Neural crest cell (in vitro differentiated cells): Measurements from ENCODE around the gene WWOX. TPM values are rescaled to one million over a fixed set of nuclear protein-coding genes. Genes with fewer than 3 reads are reported as not detected.

ENCODE experiments used
- DNase-seq: peaks from one replicate; pipeline ENCODE4 v3.0.0; 2021; ENCODE audit warnings: low read depth, mixed read lengths, low spot score
- H3K27ac Mint-ChIP-seq: one replicate; pipeline ENCODE4 v1.8.0; 2021; ENCODE audit warnings: mild to moderate bottlenecking, mixed read lengths; ENCODE audit not compliant: unreplicated experiment
- H3K27me3 Mint-ChIP-seq: 2 replicates; pipeline ENCODE4 v1.8.0; 2021; ENCODE audit warnings: low read depth, mild to moderate bottlenecking, mixed read lengths
- H3K36me3 Mint-ChIP-seq: 2 replicates; pipeline ENCODE4 v1.8.0; 2021; ENCODE audit warnings: low read depth, mild to moderate bottlenecking, mixed read lengths
- H3K4me1 Mint-ChIP-seq: 2 replicates; pipeline ENCODE4 v1.8.0; 2021; ENCODE audit warnings: mixed read lengths
- H3K4me3 Mint-ChIP-seq: one replicate; pipeline ENCODE4 v1.8.0; 2021; ENCODE audit warnings: mild to moderate bottlenecking, mixed read lengths
- H3K9me3 Mint-ChIP-seq: 2 replicates; pipeline ENCODE4 v1.8.0; 2021; ENCODE audit warnings: mixed read lengths
- CTCF ChIP-seq: fragments of 200-600 bp; sonication (generic); conservative IDR thresholded peaks from 2 replicates; pipeline ENCODE4 v1.5.0; 2021; ENCODE audit warnings: antibody characterized with exemption, mild to moderate bottlenecking
- total RNA-seq: library from RNA; stranded (reverse); gene quantifications from 2 replicates; pipeline ENCODE4 v1.2.1, GENCODE V29; 2021

The WWOX gene
- total RNA-seq, 1 donor from 2014 or later: 30.5 TPM

- Mint-ChIP-seq H3K4me1 (peaks cover 9% of the 10 kb centered on the region), H3K36me3 (peaks cover 2% of the 10 kb centered on the region), H3K27me3 (no peaks in the 10 kb centered on the region), H3K9me3 (no peaks in the 10 kb centered on the region), H3K27ac (peak overlapping the region; percentile 53), H3K4me3 (no peak overlapping the region)
- DNase-seq: no peak
- no peak for TF ChIP-seq CTCF
Measured at GRCh38 chr16:78217276-78217675, 117.8 kb downstream of the WWOX start.

GRCh38 chr16:78218279-78218678, 118.8 kb downstream of the WWOX start:
- H3K27ac Mint-ChIP-seq: no peak overlapping the region
- H3K9me3 Mint-ChIP-seq: peaks cover 1% of the 10 kb centered on the region
- H3K27me3 Mint-ChIP-seq: no peaks in the 10 kb centered on the region
- peaks cover 2% of the 10 kb centered on the region for H3K36me3 Mint-ChIP-seq
- peaks cover 14% of the 10 kb centered on the region for H3K4me1 Mint-ChIP-seq
- TF ChIP-seq CTCF: no peak
- DNase-seq: no peak
- no peak overlapping the region for H3K4me3 Mint-ChIP-seq

GRCh38 chr16:78218856-78219651, 119.6 kb downstream of the WWOX start:
- Mint-ChIP-seq H3K27me3 (no peaks in the 10 kb centered on the region), H3K4me3 (no peak overlapping the region), H3K9me3 (peaks cover 4% of the 10 kb centered on the region), H3K4me1 (peaks cover 14% of the 10 kb centered on the region), H3K27ac (no peak overlapping the region), H3K36me3 (peaks cover 2% of the 10 kb centered on the region)
- no peak for TF ChIP-seq CTCF
- DNase-seq: no peak

GRCh38 chr16:78220571-78220970, 121.1 kb downstream of the WWOX start:
- H3K27me3 Mint-ChIP-seq: no peaks in the 10 kb centered on the region
- no peak for TF ChIP-seq CTCF
- H3K27ac Mint-ChIP-seq: no peak overlapping the region
- DNase-seq: no peak
- peaks cover 14% of the 10 kb centered on the region for H3K4me1 Mint-ChIP-seq
- H3K36me3 Mint-ChIP-seq: peaks cover 2% of the 10 kb centered on the region
- H3K9me3 Mint-ChIP-seq: peaks cover 4% of the 10 kb centered on the region
- no peak overlapping the region for H3K4me3 Mint-ChIP-seq

- no peaks in the 10 kb centered on the region for H3K27me3 Mint-ChIP-seq
- H3K9me3 Mint-ChIP-seq: peaks cover 4% of the 10 kb centered on the region
- peaks cover 2% of the 10 kb centered on the region for H3K36me3 Mint-ChIP-seq
- peaks cover 14% of the 10 kb centered on the region for H3K4me1 Mint-ChIP-seq
- no peak for TF ChIP-seq CTCF
- no peak overlapping the region for H3K27ac Mint-ChIP-seq
- no peak overlapping the region for H3K4me3 Mint-ChIP-seq
- no peak for DNase-seq
Measured at GRCh38 chr16:78221892-78222291, 122.4 kb downstream of the WWOX start.
